Neural cell (in vitro differentiated cells): ENCODE data around the gene NCAPD2. TPM values are rescaled to one million over a fixed set of nuclear protein-coding genes. Genes with fewer than 3 reads are reported as not detected.

ENCODE experiments used
- H2AFZ ChIP-seq: fragments of 200-600, 300-800 bp; sonication (generic), shearing (Covaris generic); 2 replicates; pipeline ENCODE4 v1.6.0; 2014; ENCODE audit warnings: low read depth, mild to moderate bottlenecking, antibody characterized with exemption, low read length, moderate library complexity
- H3F3A ChIP-seq: fragments of 200-600 bp; shearing (Covaris generic); 2 replicates; pipeline ENCODE4 v1.6.1; 2016; ENCODE audit warnings: mild to moderate bottlenecking, moderate library complexity, mixed read lengths, antibody characterized with exemption, low read length; ENCODE audit not compliant: insufficient read depth, poor library complexity, severe bottlenecking
- H3K27ac ChIP-seq: fragments of 200-600, 300-800 bp; sonication (generic), shearing (Covaris generic); 2 replicates; pipeline ENCODE4 v1.5.1; 2014; ENCODE audit warnings: mild to moderate bottlenecking, low read length, moderate library complexity
- H3K27me3 ChIP-seq: fragments of 300-800, 200-600 bp; sonication (generic), shearing (Covaris generic); 2 replicates; pipeline ENCODE4 v1.6.0; 2014; ENCODE audit warnings: mild to moderate bottlenecking, low read depth, low read length, moderate library complexity; ENCODE audit not compliant: insufficient read depth
- H3K36me3 ChIP-seq: fragments of 300-800, 200-600 bp; sonication (generic), shearing (Covaris generic); 2 replicates; pipeline ENCODE4 v1.5.1; 2014; ENCODE audit warnings: mild to moderate bottlenecking, antibody characterized with exemption, low read length, moderate library complexity; ENCODE audit not compliant: insufficient read depth
- H3K4me2 ChIP-seq: fragments of 300-800, 200-600 bp; sonication (generic), shearing (Covaris generic); 2 replicates; pipeline ENCODE4 v1.6.0; 2014; ENCODE audit warnings: mild to moderate bottlenecking, low read length
- H3K4me3 ChIP-seq: fragments of 300-800, 200-600 bp; sonication (generic), shearing (Covaris generic); 2 replicates; pipeline ENCODE4 v1.5.1; 2014; ENCODE audit warnings: mild to moderate bottlenecking, low read length, moderate library complexity
- H3K79me2 ChIP-seq: fragments of 200-600 bp; shearing (Covaris generic); replicated peaks from 2 replicates; pipeline ENCODE4 v1.6.0; 2014; ENCODE audit warnings: mild to moderate bottlenecking, low read length, moderate library complexity; ENCODE audit not compliant: insufficient read depth
- H3K9ac ChIP-seq: fragments of 300-800, 200-600 bp; sonication (generic), shearing (Covaris generic); 2 replicates; pipeline ENCODE4 v1.6.1; 2016; ENCODE audit warnings: mild to moderate bottlenecking, low read length, mixed read lengths
- H3K9me2 ChIP-seq: fragments of 200-600 bp; shearing (Covaris generic); 2 replicates; pipeline ENCODE4 v1.6.1; 2016; ENCODE audit warnings: mild to moderate bottlenecking, low read length, mixed read lengths; ENCODE audit not compliant: insufficient read depth
- H3K9me3 ChIP-seq: fragments of 200-600, 300-800 bp; sonication (generic), shearing (Covaris generic); 2 replicates; pipeline ENCODE4 v1.6.1; 2016; ENCODE audit warnings: mild to moderate bottlenecking, mixed run types, low read length, moderate library complexity, mixed read lengths
- H4K20me1 ChIP-seq: fragments of 200-600 bp; shearing (Covaris generic); 2 replicates; pipeline ENCODE4 v1.6.1; 2016; ENCODE audit warnings: mild to moderate bottlenecking, mixed run types; ENCODE audit not compliant: insufficient read depth
- CTCF ChIP-seq: fragments of 450-650 bp; IDR thresholded peaks from 2 replicates; pipeline ENCODE4 v1.5.1; 2014; ENCODE audit warnings: antibody characterized with exemption, mild to moderate bottlenecking, moderate library complexity; ENCODE audit not compliant: poor library complexity, severe bottlenecking
- EP300 ChIP-seq: fragments of 450-650 bp; conservative IDR thresholded peaks from 2 replicates; pipeline ENCODE4 v1.6.1; 2014; ENCODE audit warnings: antibody characterized with exemption, mild to moderate bottlenecking, moderate library complexity; ENCODE audit not compliant: poor library complexity, severe bottlenecking
- EZH2 ChIP-seq: fragments of 200-600, 300-800 bp; shearing (Covaris generic), sonication (generic); IDR thresholded peaks from 2 replicates; pipeline ENCODE4 v1.6.1; 2014; ENCODE audit warnings: antibody characterized with exemption, low read length, borderline replicate concordance, mild to moderate bottlenecking; ENCODE audit not compliant: insufficient read depth, poor library complexity, severe bottlenecking
- MXI1 ChIP-seq: fragments of 450-650 bp; conservative IDR thresholded peaks from 2 replicates; pipeline ENCODE4 v1.6.1; 2014; ENCODE audit warnings: antibody characterized with exemption, mild to moderate bottlenecking; ENCODE audit not compliant: poor library complexity, severe bottlenecking
- POLR2AphosphoS5 ChIP-seq: IDR thresholded peaks from 2 replicates; pipeline ENCODE4 v1.6.1; 2012
- RAD21 ChIP-seq: fragments of 450-650 bp; conservative IDR thresholded peaks from 2 replicates; pipeline ENCODE4 v1.6.1; 2014; ENCODE audit warnings: antibody characterized with exemption, mild to moderate bottlenecking, moderate library complexity
- REST ChIP-seq: IDR thresholded peaks from 2 replicates; pipeline ENCODE4 v1.6.1; 2012; ENCODE audit warnings: borderline replicate concordance
- SMC3 ChIP-seq: fragments of 450-650 bp; conservative IDR thresholded peaks from 2 replicates; pipeline ENCODE4 v1.6.1; 2014; ENCODE audit warnings: antibody characterized with exemption, mild to moderate bottlenecking, moderate library complexity; ENCODE audit not compliant: poor library complexity
- TAF1 ChIP-seq: IDR thresholded peaks from 2 replicates; pipeline ENCODE4 v1.6.1; 2012; ENCODE audit warnings: low read depth
- polyA plus RNA-seq: library from polyadenylated mRNA; depleted of rRNA; stranded (reverse); fragments of >200 nt; gene quantifications from 2 replicates; pipeline ENCODE4 v1.2.3, GENCODE V29; 2014

NCAPD2 gene
- polyA plus RNA-seq, 1 donor from 2014 or later = 4.5 TPM

GRCh38 chr12:6573001-6573400 is 79.1 kb downstream of the NCAPD2 start:
- H2AFZ ChIP-seq = no peak overlapping the region
- no peak overlapping the region for H3K4me3 ChIP-seq
- no peaks in the 10 kb centered on the region for H3K9me2 ChIP-seq
- no peaks in the 10 kb centered on the region for H3F3A ChIP-seq
- H4K20me1 ChIP-seq = no peaks in the 10 kb centered on the region
- no peaks in the 10 kb centered on the region for H3K79me2 ChIP-seq
- H3K27me3 ChIP-seq = no peaks in the 10 kb centered on the region
- H3K9me3 ChIP-seq = no peaks in the 10 kb centered on the region
- H3K27ac ChIP-seq = no peak overlapping the region
- H3K36me3 ChIP-seq = peaks cover 14% of the 10 kb centered on the region
- no peak overlapping the region for H3K9ac ChIP-seq
- TF ChIP-seq MXI1 (no peak), EP300 (no peak), POLR2AphosphoS5 (no peak), EZH2 (no peak), TAF1 (no peak), RAD21 (no peak), REST (no peak), CTCF (no peak)
- H3K4me2 ChIP-seq = no peak overlapping the region

GRCh38 chr12:6574576-6575295 is 80.8 kb downstream of the NCAPD2 start:
- no peaks in the 10 kb centered on the region for H3K9me3 ChIP-seq
- H3F3A ChIP-seq = no peaks in the 10 kb centered on the region
- H3K9ac ChIP-seq = no peak overlapping the region
- peaks cover 14% of the 10 kb centered on the region for H3K36me3 ChIP-seq
- no peaks in the 10 kb centered on the region for H3K9me2 ChIP-seq
- H2AFZ ChIP-seq = no peak overlapping the region
- H3K4me2 ChIP-seq = no peak overlapping the region
- no peak overlapping the region for H3K4me3 ChIP-seq
- TF ChIP-seq EP300 (no peak), SMC3 (no peak), TAF1 (no peak), POLR2AphosphoS5 (no peak), RAD21 (no peak)
- H3K79me2 ChIP-seq = no peaks in the 10 kb centered on the region
- H3K27me3 ChIP-seq = no peaks in the 10 kb centered on the region
- no peak overlapping the region for H3K27ac ChIP-seq
- no peaks in the 10 kb centered on the region for H4K20me1 ChIP-seq
